GM12872 (cell line): ENCODE data around the gene DNMT3L.

Experiments used
- CTCF ChIP-seq: IDR thresholded peaks from 3 replicates; pipeline ENCODE4 v1.5.1; 2011; ENCODE audit warnings: low read depth, mild to moderate bottlenecking, low read length, moderate library complexity; ENCODE audit not compliant: insufficient read depth

The DNMT3L gene

GRCh38 chr21:44293551-44294231 is 32.0 kb upstream of the DNMT3L start:
- TF ChIP-seq CTCF = no peak

- no peak for TF ChIP-seq CTCF
Measured at GRCh38 chr21:44292812-44293195, 31.1 kb upstream of the DNMT3L start.

GRCh38 chr21:44291936-44292811 is 30.5 kb upstream of the DNMT3L start:
- no peak for TF ChIP-seq CTCF

GRCh38 chr21:44291078-44291935 is 29.6 kb upstream of the DNMT3L start:
- TF ChIP-seq CTCF = no peak

- TF ChIP-seq CTCF = no peak
Measured at GRCh38 chr21:44290327-44291077, 28.8 kb upstream of the DNMT3L start.

GRCh38 chr21:44289381-44290010 is 27.8 kb upstream of the DNMT3L start:
- TF ChIP-seq CTCF = no peak
